Heart right ventricle (tissue), 16 donors: Measurements from ENCODE around the gene SLC35A1. TPM values are rescaled to one million over a fixed set of nuclear protein-coding genes. Genes with fewer than 3 reads are reported as not detected.

Source experiments
- ATAC-seq, 8 donors: fragments of 200-7000 bp; cut with Tn5 transposase; one replicate each; pipeline ENCODE4 v1.9.1; 2020; ENCODE audit warnings: mild to moderate bottlenecking in 8 of 8, moderate library complexity in 8 of 8, moderate number of reproducible peaks in 1 of 8
- DNase-seq, 2 donors: peaks; one replicate each; pipeline ENCODE4 v3.0.0-alpha.2; 2020
- H3K27ac ChIP-seq, 10 donors: fragments of 200-600 bp; sonication (generic) in 2 of 10; one replicate each; pipeline versions ENCODE4 v1.5.0 to v1.8.0; 2020 to 2022; ENCODE audit warnings: mild to moderate bottlenecking in 3 of 10
- H3K27me3 ChIP-seq, 7 donors: fragments of 200-600 bp; one replicate each; pipeline ENCODE4 v1.8.0; 2021 to 2022; ENCODE audit warnings: mild to moderate bottlenecking in 2 of 7
- H3K36me3 ChIP-seq, 9 donors: fragments of 200-600 bp; sonication (generic) in 1 of 9; one replicate each; pipeline versions ENCODE4 v1.5.0 to v1.8.0; 2020 to 2022; ENCODE audit warnings: mild to moderate bottlenecking in 2 of 9
- H3K4me1 ChIP-seq, 9 donors: fragments of 200-600 bp; sonication (generic) in 1 of 9; one replicate each; pipeline versions ENCODE4 v1.5.0 to v1.8.0; 2020 to 2022; ENCODE audit warnings: mild to moderate bottlenecking in 4 of 9
- H3K4me3 ChIP-seq, 10 donors: fragments of 200-600 bp; sonication (generic) in 2 of 10; one replicate each; pipeline versions ENCODE4 v1.5.0 to v1.8.0; 2020 to 2022; ENCODE audit warnings: mild to moderate bottlenecking in 7 of 10, moderate library complexity in 2 of 10
- H3K9me3 ChIP-seq, 11 donors: fragments of 200-600 bp in 10 of 11; sonication (generic) in 2 of 11; one replicate each; pipeline versions ENCODE4 v1.5.0 to v1.8.0; 2013 to 2022; ENCODE audit warnings: mild to moderate bottlenecking in 2 of 11, control low read depth in 1 of 11, moderate library complexity in 1 of 11
- WGBS, 2 donors: extraction: QIAGEN DNeasy Blood & Tissue Kit; methylation state at CpG; one replicate each; pipeline ENCODE4 v1.1.7; 2013; ENCODE audit warnings: inconsistent platforms in 1 of 2; 5-methylcytosine and 5-hydroxymethylcytosine counted together
- intact Hi-C, 10 donors: fragments of 100-400 bp; cut with DNase I; formaldehyde crosslinking; loops; one replicate each; pipeline versions ENCODE4 v1.11.1 to v1.14.2; 2022
- polyA plus RNA-seq, 2 donors: library from polyadenylated mRNA; stranded (reverse); fragments of 200-250 nt; gene quantifications; one replicate each; pipeline ENCODE4 v1.2.3, GENCODE V29; 2013
- total RNA-seq, 10 donors: library from RNA; stranded (reverse); fragmentation: NEBNext Ultra II Directional in 3 of 10; extraction: Animal tissue kit (Norgen Biotek cat#: 25700) in 3 of 10; gene quantifications; one replicate each; pipeline versions ENCODE4 v1.2.1 to v1.2.4, GENCODE V29; 2021 to 2023
- TF ChIP-seq, protein P1 (sequence below), 9 donors: fragments of 200-600 bp; sonication (generic) in 2 of 9; IDR thresholded peaks; one replicate each; pipeline versions ENCODE4 v1.5.0 to v1.8.0; 2021 to 2022; ENCODE audit warnings: antibody characterized with exemption in 9 of 9, mild to moderate bottlenecking in 5 of 9, moderate library complexity in 1 of 9
- donor health status: Arrhythmogenic right ventricular cardiomyopathy.
- donor health status: ischemic (EF 13 %, LVEDD 7.1; RV severe dilation, severe dysfunction).
- donor health status: healthy with polysubstance abuse.
- donor health status: DM: no; HTN: yes; CAD: no.
- donor health status: DM: no; HTN: no; CAD: no.
- donor health status: ischemic (EF 25% LVEDD 6.9; RV normal size, moderate dysfunction).
- donor health status: ischemic (EF 25% LVEDD 5.7; RV mildly dilated, moderate dysfunction).
- donor health status: healthy.
- donor health status: DM: yes; HTN: yes; CAD: no.
- donor health status: Ischemic cardiomyopathy.
- donor health status: ischemic (EF 35%, LVEDD 5.7; RV mildly dilated, moderate dysfunction).
- donor health status: nonischemic (EF 11% LVEDD 7.7; RV severe dilation, severe dysfunction).
- donor health status: DM: yes; HTN: yes; CAD: no.
- donor health status: PGD.
- donor health status: ischemic (EF 29% LVEDD 5.4; RV normal size, mild dysfunction).
- donor health status: nonischemic (EF 23%, LVEDD 6.1; RV moderate dilation, normal function).

Gene SLC35A1
- total and polyA plus RNA-seq, 12 donors: 7.0 to 23.0 (median 9.9) TPM

- Histone ChIP-seq H3K27me3 (no peaks in the 10 kb centered on the region), H3K9me3 (no peaks in the 10 kb centered on the region), H3K27ac (no peak overlapping the region), H3K4me1 (no peaks in the 10 kb centered on the region), H3K4me3 (no peak overlapping the region), H3K36me3 (peaks cover 0 to 46% (median 8%) of the 10 kb centered on the region in 9 donors)
- DNase-seq (no peak), ATAC-seq (no peak)
- intact Hi-C loops: no loop called here
- TF ChIP-seq, protein P1, sequence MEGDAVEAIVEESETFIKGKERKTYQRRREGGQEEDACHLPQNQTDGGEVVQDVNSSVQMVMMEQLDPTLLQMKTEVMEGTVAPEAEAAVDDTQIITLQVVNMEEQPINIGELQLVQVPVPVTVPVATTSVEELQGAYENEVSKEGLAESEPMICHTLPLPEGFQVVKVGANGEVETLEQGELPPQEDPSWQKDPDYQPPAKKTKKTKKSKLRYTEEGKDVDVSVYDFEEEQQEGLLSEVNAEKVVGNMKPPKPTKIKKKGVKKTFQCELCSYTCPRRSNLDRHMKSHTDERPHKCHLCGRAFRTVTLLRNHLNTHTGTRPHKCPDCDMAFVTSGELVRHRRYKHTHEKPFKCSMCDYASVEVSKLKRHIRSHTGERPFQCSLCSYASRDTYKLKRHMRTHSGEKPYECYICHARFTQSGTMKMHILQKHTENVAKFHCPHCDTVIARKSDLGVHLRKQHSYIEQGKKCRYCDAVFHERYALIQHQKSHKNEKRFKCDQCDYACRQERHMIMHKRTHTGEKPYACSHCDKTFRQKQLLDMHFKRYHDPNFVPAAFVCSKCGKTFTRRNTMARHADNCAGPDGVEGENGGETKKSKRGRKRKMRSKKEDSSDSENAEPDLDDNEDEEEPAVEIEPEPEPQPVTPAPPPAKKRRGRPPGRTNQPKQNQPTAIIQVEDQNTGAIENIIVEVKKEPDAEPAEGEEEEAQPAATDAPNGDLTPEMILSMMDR (IDR thresholded peaks at IDR 0.05): no peak
Observed at GRCh38 chr6:87498048-87498447, 25.3 kb downstream of the SLC35A1 start.

- TF ChIP-seq, protein P1 (IDR thresholded peaks at IDR 0.05): no peak
- Histone ChIP-seq H3K27me3 (no peaks in the 10 kb centered on the region), H3K36me3 (peaks cover 0 to 70% (median 8%) of the 10 kb centered on the region in 9 donors), H3K27ac (no peak overlapping the region), H3K9me3 (no peaks in the 10 kb centered on the region), H3K4me3 (no peak overlapping the region), H3K4me1 (peaks cover 0 to 13% (median 0%) of the 10 kb centered on the region in 9 donors)
- ATAC-seq (no peak), DNase-seq (no peak)
- intact Hi-C loops: no loop called here
- 89 to 90% methylated on average over 6 of the region's 6 CpGs for WGBS, 2 donors
Observed at GRCh38 chr6:87501809-87502572, 29.2 kb downstream of the SLC35A1 start.

DNA sequence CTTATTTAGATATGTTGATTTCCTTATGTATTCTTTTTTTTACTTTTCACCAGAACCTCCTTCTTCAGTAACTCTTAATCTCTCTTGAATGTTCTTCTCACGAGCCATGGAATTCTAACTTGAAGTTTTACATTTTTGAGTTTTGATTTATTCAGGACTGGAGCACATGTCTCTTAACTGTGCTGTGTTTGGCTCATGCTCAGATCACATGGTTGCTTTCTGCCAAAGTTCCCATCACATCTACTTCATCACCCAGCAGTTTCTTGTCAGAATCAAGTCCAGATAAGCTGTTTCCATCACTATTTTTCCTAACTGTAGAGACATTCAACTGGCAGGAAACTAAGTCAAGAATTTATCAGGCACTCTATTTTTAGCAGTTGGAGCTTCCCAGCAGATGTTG, 31.7 kb downstream of the SLC35A1 start:
- WGBS, 2 donors: 42 to 62% methylated on average over 1 of the region's 1 CpG
- peak overlapping the region in 1 of 10 donors; percentile 26 for H3K27ac ChIP-seq
- H3K4me3 ChIP-seq: no peak overlapping the region
- peaks cover 0 to 13% (median 0%) of the 10 kb centered on the region in 9 donors for H3K4me1 ChIP-seq
- H3K36me3 ChIP-seq: peaks cover 0 to 93% (median 8%) of the 10 kb centered on the region in 9 donors
- TF ChIP-seq, protein P1 (IDR thresholded peaks at IDR 0.05): no peak
- intact Hi-C loops: no loop called here
- ATAC-seq (peak in 2 of 8 donors; percentile 42 to 59), DNase-seq (no peak)
- H3K27me3 ChIP-seq: no peaks in the 10 kb centered on the region
- no peaks in the 10 kb centered on the region for H3K9me3 ChIP-seq

DNA sequence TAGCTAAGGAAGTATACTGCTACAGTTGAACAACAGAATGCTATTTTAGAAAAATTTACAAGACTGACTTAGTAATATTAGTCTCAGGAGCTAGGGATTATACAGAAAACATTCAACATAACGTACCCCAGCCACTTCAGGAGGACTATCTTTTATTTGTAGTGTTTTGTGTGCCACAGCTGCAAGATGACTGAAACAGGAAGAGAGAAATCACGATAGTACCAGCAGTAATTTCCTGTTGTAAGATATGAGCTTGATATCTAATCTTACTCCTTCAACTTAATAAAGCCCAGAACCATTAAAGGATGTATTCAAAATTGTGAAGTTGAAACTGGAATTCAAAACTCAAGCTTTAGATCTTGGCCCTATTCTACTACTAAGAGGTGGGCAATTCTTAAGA, 42.1 kb downstream of the SLC35A1 start:
- no peak overlapping the region for H3K27ac ChIP-seq
- WGBS, 2 donors: 43 to 56% methylated on average over 2 of the region's 2 CpGs
- no peaks in the 10 kb centered on the region for H3K27me3 ChIP-seq
- ATAC-seq (no peak), DNase-seq (no peak)
- H3K4me1 ChIP-seq: no peaks in the 10 kb centered on the region
- no peak overlapping the region for H3K4me3 ChIP-seq
- TF ChIP-seq, protein P1 (IDR thresholded peaks at IDR 0.05): no peak
- intact Hi-C loops: no loop called here
- H3K9me3 ChIP-seq: no peaks in the 10 kb centered on the region
- H3K36me3 ChIP-seq: peaks cover 0 to 100% (median 53%) of the 10 kb centered on the region in 9 donors
